Heart right ventricle (tissue), 16 donors: Measurements from ENCODE around the gene GJD2. TPM values are rescaled to one million over a fixed set of nuclear protein-coding genes. Genes with fewer than 3 reads are reported as not detected.
A peak's percentile ranks its signal among the peaks of the same experiment; 100 is the strongest.

Experiments used
- ATAC-seq, 8 donors: fragments of 200-7000 bp; cut with Tn5 transposase; one replicate each; pipeline ENCODE4 v1.9.1; 2020; ENCODE audit warnings: mild to moderate bottlenecking in 8 of 8, moderate library complexity in 8 of 8, moderate number of reproducible peaks in 1 of 8
- DNase-seq, 2 donors: peaks; one replicate each; pipeline ENCODE4 v3.0.0-alpha.2; 2020
- H3K27ac ChIP-seq, 10 donors: fragments of 200-600 bp; sonication (generic) in 2 of 10; one replicate each; pipeline versions ENCODE4 v1.5.0 to v1.8.0; 2020 to 2022; ENCODE audit warnings: mild to moderate bottlenecking in 3 of 10
- H3K27me3 ChIP-seq, 7 donors: fragments of 200-600 bp; one replicate each; pipeline ENCODE4 v1.8.0; 2021 to 2022; ENCODE audit warnings: mild to moderate bottlenecking in 2 of 7
- H3K36me3 ChIP-seq, 9 donors: fragments of 200-600 bp; sonication (generic) in 1 of 9; one replicate each; pipeline versions ENCODE4 v1.5.0 to v1.8.0; 2020 to 2022; ENCODE audit warnings: mild to moderate bottlenecking in 2 of 9
- H3K4me1 ChIP-seq, 9 donors: fragments of 200-600 bp; sonication (generic) in 1 of 9; one replicate each; pipeline versions ENCODE4 v1.5.0 to v1.8.0; 2020 to 2022; ENCODE audit warnings: mild to moderate bottlenecking in 4 of 9
- H3K4me3 ChIP-seq, 10 donors: fragments of 200-600 bp; sonication (generic) in 2 of 10; one replicate each; pipeline versions ENCODE4 v1.5.0 to v1.8.0; 2020 to 2022; ENCODE audit warnings: mild to moderate bottlenecking in 7 of 10, moderate library complexity in 2 of 10
- H3K9me3 ChIP-seq, 11 donors: fragments of 200-600 bp in 10 of 11; sonication (generic) in 2 of 11; one replicate each; pipeline versions ENCODE4 v1.5.0 to v1.8.0; 2013 to 2022; ENCODE audit warnings: mild to moderate bottlenecking in 2 of 11, control low read depth in 1 of 11, moderate library complexity in 1 of 11
- WGBS, 2 donors: extraction: QIAGEN DNeasy Blood & Tissue Kit; methylation state at CpG; one replicate each; pipeline ENCODE4 v1.1.7; 2013; ENCODE audit warnings: inconsistent platforms in 1 of 2; 5-methylcytosine and 5-hydroxymethylcytosine counted together
- intact Hi-C, 10 donors: fragments of 100-400 bp; cut with DNase I; formaldehyde crosslinking; loops; one replicate each; pipeline versions ENCODE4 v1.11.1 to v1.14.2; 2022
- polyA plus RNA-seq, 2 donors: library from polyadenylated mRNA; stranded (reverse); fragments of 200-250 nt; gene quantifications; one replicate each; pipeline ENCODE4 v1.2.3, GENCODE V29; 2013
- total RNA-seq, 10 donors: library from RNA; stranded (reverse); fragmentation: NEBNext Ultra II Directional in 3 of 10; extraction: Animal tissue kit (Norgen Biotek cat#: 25700) in 3 of 10; gene quantifications; one replicate each; pipeline versions ENCODE4 v1.2.1 to v1.2.4, GENCODE V29; 2021 to 2023
- TF ChIP-seq, protein P1 (sequence below), 9 donors: fragments of 200-600 bp; sonication (generic) in 2 of 9; IDR thresholded peaks; one replicate each; pipeline versions ENCODE4 v1.5.0 to v1.8.0; 2021 to 2022; ENCODE audit warnings: antibody characterized with exemption in 9 of 9, mild to moderate bottlenecking in 5 of 9, moderate library complexity in 1 of 9
- donor health status: Arrhythmogenic right ventricular cardiomyopathy.
- donor health status: ischemic (EF 13 %, LVEDD 7.1; RV severe dilation, severe dysfunction).
- donor health status: healthy with polysubstance abuse.
- donor health status: DM: no; HTN: yes; CAD: no.
- donor health status: DM: no; HTN: no; CAD: no.
- donor health status: ischemic (EF 25% LVEDD 6.9; RV normal size, moderate dysfunction).
- donor health status: ischemic (EF 25% LVEDD 5.7; RV mildly dilated, moderate dysfunction).
- donor health status: healthy.
- donor health status: DM: yes; HTN: yes; CAD: no.
- donor health status: Ischemic cardiomyopathy.
- donor health status: ischemic (EF 35%, LVEDD 5.7; RV mildly dilated, moderate dysfunction).
- donor health status: nonischemic (EF 11% LVEDD 7.7; RV severe dilation, severe dysfunction).
- donor health status: DM: yes; HTN: yes; CAD: no.
- donor health status: PGD.
- donor health status: ischemic (EF 29% LVEDD 5.4; RV normal size, mild dysfunction).
- donor health status: nonischemic (EF 23%, LVEDD 6.1; RV moderate dilation, normal function).

Gene GJD2
- total and polyA plus RNA-seq, 12 donors: 0.01 to 0.13 (median 0.08) TPM; not detected in 7

GRCh38 chr15:34794590-34795206 is 39.9 kb upstream of the GJD2 start:
- TF ChIP-seq, protein P1, sequence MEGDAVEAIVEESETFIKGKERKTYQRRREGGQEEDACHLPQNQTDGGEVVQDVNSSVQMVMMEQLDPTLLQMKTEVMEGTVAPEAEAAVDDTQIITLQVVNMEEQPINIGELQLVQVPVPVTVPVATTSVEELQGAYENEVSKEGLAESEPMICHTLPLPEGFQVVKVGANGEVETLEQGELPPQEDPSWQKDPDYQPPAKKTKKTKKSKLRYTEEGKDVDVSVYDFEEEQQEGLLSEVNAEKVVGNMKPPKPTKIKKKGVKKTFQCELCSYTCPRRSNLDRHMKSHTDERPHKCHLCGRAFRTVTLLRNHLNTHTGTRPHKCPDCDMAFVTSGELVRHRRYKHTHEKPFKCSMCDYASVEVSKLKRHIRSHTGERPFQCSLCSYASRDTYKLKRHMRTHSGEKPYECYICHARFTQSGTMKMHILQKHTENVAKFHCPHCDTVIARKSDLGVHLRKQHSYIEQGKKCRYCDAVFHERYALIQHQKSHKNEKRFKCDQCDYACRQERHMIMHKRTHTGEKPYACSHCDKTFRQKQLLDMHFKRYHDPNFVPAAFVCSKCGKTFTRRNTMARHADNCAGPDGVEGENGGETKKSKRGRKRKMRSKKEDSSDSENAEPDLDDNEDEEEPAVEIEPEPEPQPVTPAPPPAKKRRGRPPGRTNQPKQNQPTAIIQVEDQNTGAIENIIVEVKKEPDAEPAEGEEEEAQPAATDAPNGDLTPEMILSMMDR (IDR thresholded peaks at IDR 0.05): no peak
- peaks cover 0 to 69% (median 29%) of the 10 kb centered on the region in 7 donors for H3K27me3 ChIP-seq
- peak in 1 of 2 donors; percentile 15 for DNase-seq
- H3K4me3 ChIP-seq: peak overlapping the region; percentile 19 to 65 (median 56)
- peak in 6 of 8 donors; percentile 2 to 50 (median 12) for ATAC-seq
- peaks cover 0 to 41% (median 20%) of the 10 kb centered on the region in 9 donors for H3K4me1 ChIP-seq
- no peaks in the 10 kb centered on the region for H3K9me3 ChIP-seq
- intact Hi-C loops: loop anchor here in 5 of 10 donors (5.0 to 10.0 kb wide), 5 partner anchors 53 to 110 kb away; no protein-coding TSS in a partner anchor
- WGBS, 2 donors: 11% methylated on average over 33 of the region's 33 CpGs
- peak overlapping the region; percentile 76 to 97 (median 93) for H3K27ac ChIP-seq
- peaks cover 0 to 32% (median 9%) of the 10 kb centered on the region in 9 donors for H3K36me3 ChIP-seq

DNA sequence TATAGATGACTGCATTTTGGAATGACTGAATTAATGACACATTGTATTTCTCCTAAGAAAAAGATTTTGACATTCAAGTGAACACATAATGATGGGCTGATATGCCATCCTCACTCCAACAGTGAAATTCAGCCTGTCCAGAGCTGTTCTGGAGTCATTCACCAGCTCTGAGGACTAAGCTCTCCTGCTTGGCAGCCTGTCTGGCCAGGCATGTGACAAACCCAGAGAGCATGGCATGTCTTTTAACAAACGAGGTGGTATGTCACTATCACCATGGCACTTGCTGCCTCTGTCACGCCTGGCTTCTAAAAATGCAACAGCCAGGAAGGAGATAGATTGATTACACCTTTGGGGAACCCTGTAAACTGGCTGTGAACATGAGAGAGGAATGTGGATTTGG is 39.1 kb upstream of the GJD2 start:
- DNase-seq (peak; percentile 30 to 44), ATAC-seq (peak in 7 of 8 donors; percentile 10 to 61 (median 22))
- Histone ChIP-seq H3K9me3 (no peaks in the 10 kb centered on the region), H3K27ac (peak overlapping the region; percentile 76 to 97 (median 93)), H3K4me3 (peak overlapping the region; percentile 28 to 65 (median 56)), H3K4me1 (peaks cover 0 to 35% (median 13%) of the 10 kb centered on the region in 9 donors), H3K36me3 (peaks cover 0 to 32% (median 9%) of the 10 kb centered on the region in 9 donors), H3K27me3 (peaks cover 0 to 61% (median 22%) of the 10 kb centered on the region in 7 donors)
- intact Hi-C loops: loop anchor here in 2 of 10 donors (5.0 to 10.0 kb wide), 2 partner anchors 82 to 111 kb away; no protein-coding TSS in a partner anchor
- 20 to 26% methylated on average over 2 of the region's 2 CpGs for WGBS, 2 donors
- TF ChIP-seq, protein P1 (IDR thresholded peaks at IDR 0.05): no peak

- Histone ChIP-seq H3K9me3 (no peaks in the 10 kb centered on the region), H3K27ac (peak overlapping the region in 9 of 10 donors; percentile 36 to 97 (median 94)), H3K27me3 (peaks cover 0 to 59% (median 22%) of the 10 kb centered on the region in 7 donors), H3K36me3 (peaks cover 0 to 32% (median 9%) of the 10 kb centered on the region in 9 donors), H3K4me3 (peak overlapping the region; percentile 28 to 65 (median 56)), H3K4me1 (peaks cover 0 to 27% (median 7%) of the 10 kb centered on the region in 9 donors)
- intact Hi-C loops: loop anchor here in 2 of 10 donors (5.0 to 10.0 kb wide), 2 partner anchors 81 to 112 kb away; no protein-coding TSS in a partner anchor
- no peak for ATAC-seq
- 50 to 54% methylated on average over 9 of the region's 9 CpGs for WGBS, 2 donors
- DNase-seq: no peak
- TF ChIP-seq, protein P1 (IDR thresholded peaks at IDR 0.05): no peak
Measured at GRCh38 chr15:34793071-34793470, 38.3 kb upstream of the GJD2 start.

- peaks cover 0 to 48% (median 20%) of the 10 kb centered on the region in 7 donors for H3K27me3 ChIP-seq
- H3K4me1 ChIP-seq: peaks cover 0 to 13% (median 0%) of the 10 kb centered on the region in 9 donors
- peak overlapping the region in 8 of 10 donors; percentile 36 to 97 (median 94) for H3K27ac ChIP-seq
- peaks cover 0 to 32% (median 9%) of the 10 kb centered on the region in 9 donors for H3K36me3 ChIP-seq
- WGBS, 2 donors: 39 to 53% methylated on average over 3 of the region's 3 CpGs
- DNase-seq (no peak), ATAC-seq (no peak)
- intact Hi-C loops: loop anchor here in 2 of 10 donors (5.0 to 10.0 kb wide), 2 partner anchors 79 to 113 kb away; no protein-coding TSS in a partner anchor
- TF ChIP-seq, protein P1 (IDR thresholded peaks at IDR 0.05): no peak
- H3K4me3 ChIP-seq: peak overlapping the region in 9 of 10 donors; percentile 41 to 65 (median 59)
- H3K9me3 ChIP-seq: no peaks in the 10 kb centered on the region
Measured at GRCh38 chr15:34791701-34792100, 36.9 kb upstream of the GJD2 start.
